Parathyroid adenoma (tissue), 2 donors: ENCODE results near the gene COPS2.
"Not testable (repeated sequence)": the region's sequence is repeated elsewhere in the genome, so short reads cannot be mapped to it uniquely, and the experiment has no call there.

Source experiments
- H2AFZ ChIP-seq: fragments of 300-600 bp; sonication (generic); one replicate; pipeline ENCODE4 v1.7.0; 2017; ENCODE audit warnings: antibody characterized with exemption, mild to moderate bottlenecking
- H3K27ac ChIP-seq: fragments of 300-600 bp; sonication (generic); one replicate; pipeline ENCODE4 v1.7.0; 2017
- H3K27me3 ChIP-seq: fragments of 300-600 bp; sonication (generic); one replicate; pipeline ENCODE4 v1.7.0; 2017; ENCODE audit warnings: low read length; ENCODE audit not compliant: control insufficient read depth, insufficient read depth
- H3K36me3 ChIP-seq: fragments of 300-600 bp; sonication (generic); one replicate; pipeline ENCODE4 v1.7.0; 2017; ENCODE audit warnings: low read length; ENCODE audit not compliant: control insufficient read depth, insufficient read depth
- H3K4me1 ChIP-seq: fragments of 300-600 bp; sonication (generic); one replicate; pipeline ENCODE4 v1.7.0; 2017; ENCODE audit warnings: control low read depth
- H3K4me2 ChIP-seq: fragments of 300-600 bp; sonication (generic); one replicate; pipeline ENCODE4 v1.7.0; 2017; ENCODE audit warnings: low read length
- H3K4me3 ChIP-seq: fragments of 300-600 bp; sonication (generic); one replicate; pipeline ENCODE4 v1.7.0; 2017; ENCODE audit warnings: low read depth, low read length
- H3K79me2 ChIP-seq: fragments of 300-600 bp; sonication (generic); one replicate; pipeline ENCODE4 v1.7.0; 2017; ENCODE audit warnings: control low read depth
- H3K9ac ChIP-seq: fragments of 300-600 bp; sonication (generic); one replicate; pipeline ENCODE4 v1.7.0; 2017; ENCODE audit warnings: mild to moderate bottlenecking
- H3K9me3 ChIP-seq: fragments of 300-600 bp; sonication (generic); one replicate; pipeline ENCODE4 v1.7.0; 2017; ENCODE audit warnings: low read length; ENCODE audit not compliant: control insufficient read depth
- TF ChIP-seq, protein P1 (sequence below): fragments of 300-600 bp; sonication (generic); IDR thresholded peaks from one replicate; pipeline ENCODE4 v1.7.0; 2017; ENCODE audit warnings: antibody characterized with exemption, mild to moderate bottlenecking
- donor health status: primary hyperparathyroidism.

COPS2 gene

DNA sequence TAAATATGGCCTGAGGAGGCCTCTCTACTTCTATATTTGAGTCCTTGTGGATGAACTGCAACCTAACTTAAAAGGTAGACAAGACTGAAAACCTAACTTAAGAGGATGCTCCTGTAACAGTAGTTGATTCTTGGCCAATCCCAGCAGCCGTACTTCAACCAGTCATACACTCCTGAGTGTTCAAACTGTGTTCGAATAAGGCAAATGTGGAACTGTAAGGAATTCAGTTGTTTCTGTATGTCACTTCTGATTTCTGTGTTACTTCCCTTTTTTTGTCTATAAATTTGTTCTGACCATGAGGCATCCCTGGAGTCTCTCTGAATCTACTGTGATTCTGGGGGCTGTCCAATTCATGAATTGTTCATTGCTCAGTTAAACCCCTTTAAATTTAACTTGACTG, 35.2 kb upstream of the COPS2 start:
- TF ChIP-seq, protein P1, sequence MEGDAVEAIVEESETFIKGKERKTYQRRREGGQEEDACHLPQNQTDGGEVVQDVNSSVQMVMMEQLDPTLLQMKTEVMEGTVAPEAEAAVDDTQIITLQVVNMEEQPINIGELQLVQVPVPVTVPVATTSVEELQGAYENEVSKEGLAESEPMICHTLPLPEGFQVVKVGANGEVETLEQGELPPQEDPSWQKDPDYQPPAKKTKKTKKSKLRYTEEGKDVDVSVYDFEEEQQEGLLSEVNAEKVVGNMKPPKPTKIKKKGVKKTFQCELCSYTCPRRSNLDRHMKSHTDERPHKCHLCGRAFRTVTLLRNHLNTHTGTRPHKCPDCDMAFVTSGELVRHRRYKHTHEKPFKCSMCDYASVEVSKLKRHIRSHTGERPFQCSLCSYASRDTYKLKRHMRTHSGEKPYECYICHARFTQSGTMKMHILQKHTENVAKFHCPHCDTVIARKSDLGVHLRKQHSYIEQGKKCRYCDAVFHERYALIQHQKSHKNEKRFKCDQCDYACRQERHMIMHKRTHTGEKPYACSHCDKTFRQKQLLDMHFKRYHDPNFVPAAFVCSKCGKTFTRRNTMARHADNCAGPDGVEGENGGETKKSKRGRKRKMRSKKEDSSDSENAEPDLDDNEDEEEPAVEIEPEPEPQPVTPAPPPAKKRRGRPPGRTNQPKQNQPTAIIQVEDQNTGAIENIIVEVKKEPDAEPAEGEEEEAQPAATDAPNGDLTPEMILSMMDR: no peak
- H3K4me3 ChIP-seq: no peak overlapping the region
- no peak overlapping the region for H3K27ac ChIP-seq
- no peaks in the 10 kb centered on the region for H3K27me3 ChIP-seq
- H3K4me1 ChIP-seq: no peaks in the 10 kb centered on the region
- no peak overlapping the region for H3K4me2 ChIP-seq
- H3K79me2 ChIP-seq: peaks cover 12% of the 10 kb centered on the region
- H2AFZ ChIP-seq: no peak overlapping the region
- no peaks in the 10 kb centered on the region for H3K36me3 ChIP-seq
- no peaks in the 10 kb centered on the region for H3K9me3 ChIP-seq
- H3K9ac ChIP-seq: no peak overlapping the region

DNA sequence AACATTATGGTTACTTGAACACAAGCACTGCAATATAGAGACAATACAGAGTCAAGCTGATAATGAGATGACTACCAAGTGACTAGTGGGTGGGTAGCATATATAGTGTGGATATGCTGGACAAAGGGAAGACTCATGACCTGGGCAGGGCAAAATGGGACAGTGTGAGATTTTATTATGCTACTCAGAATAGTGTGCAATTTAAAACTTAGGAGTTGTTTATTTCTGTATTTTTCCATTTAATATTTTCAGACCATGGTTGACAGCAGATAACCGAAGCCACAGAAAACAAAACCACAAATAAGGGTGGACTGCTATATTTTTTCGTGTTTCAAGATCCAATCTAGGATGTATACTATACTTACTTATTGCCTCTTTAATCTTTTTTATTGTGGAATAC, 34.2 kb upstream of the COPS2 start:
- TF ChIP-seq, protein P1: no peak
- Histone ChIP-seq H3K27me3 (no peaks in the 10 kb centered on the region), H3K4me3 (no peak overlapping the region), H3K9ac (no peak overlapping the region), H3K9me3 (no peaks in the 10 kb centered on the region), H3K4me1 (no peaks in the 10 kb centered on the region), H3K79me2 (peaks cover 14% of the 10 kb centered on the region), H3K27ac (no peak overlapping the region), H2AFZ (no peak overlapping the region), H3K36me3 (no peaks in the 10 kb centered on the region), H3K4me2 (no peak overlapping the region)

DNA sequence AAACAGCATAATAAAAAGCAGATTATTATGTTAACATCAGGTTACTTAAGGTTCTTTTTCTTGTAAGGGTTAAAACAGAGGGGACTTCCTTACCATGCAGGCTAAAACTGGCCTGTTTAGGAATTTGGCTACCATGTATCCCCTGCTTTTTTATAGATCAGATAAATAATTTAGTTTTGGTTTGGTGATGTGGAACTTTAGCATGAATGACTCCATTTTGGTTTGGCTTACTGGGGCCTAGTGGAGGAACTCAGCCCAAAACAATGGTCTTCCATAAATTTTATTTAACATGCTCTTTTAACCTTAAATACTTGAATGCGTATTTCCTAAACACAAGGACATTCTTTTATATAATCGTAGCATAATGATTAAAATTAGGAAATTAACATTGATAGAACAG, 33.5 kb upstream of the COPS2 start:
- no peaks in the 10 kb centered on the region for H3K27me3 ChIP-seq
- H3K79me2 ChIP-seq: peaks cover 14% of the 10 kb centered on the region
- H3K4me3 ChIP-seq: no peak overlapping the region
- no peaks in the 10 kb centered on the region for H3K9me3 ChIP-seq
- no peak overlapping the region for H3K9ac ChIP-seq
- TF ChIP-seq, protein P1: no peak
- H3K27ac ChIP-seq: no peak overlapping the region
- H3K4me1 ChIP-seq: no peaks in the 10 kb centered on the region
- no peak overlapping the region for H3K4me2 ChIP-seq
- H3K36me3 ChIP-seq: no peaks in the 10 kb centered on the region
- H2AFZ ChIP-seq: no peak overlapping the region

DNA sequence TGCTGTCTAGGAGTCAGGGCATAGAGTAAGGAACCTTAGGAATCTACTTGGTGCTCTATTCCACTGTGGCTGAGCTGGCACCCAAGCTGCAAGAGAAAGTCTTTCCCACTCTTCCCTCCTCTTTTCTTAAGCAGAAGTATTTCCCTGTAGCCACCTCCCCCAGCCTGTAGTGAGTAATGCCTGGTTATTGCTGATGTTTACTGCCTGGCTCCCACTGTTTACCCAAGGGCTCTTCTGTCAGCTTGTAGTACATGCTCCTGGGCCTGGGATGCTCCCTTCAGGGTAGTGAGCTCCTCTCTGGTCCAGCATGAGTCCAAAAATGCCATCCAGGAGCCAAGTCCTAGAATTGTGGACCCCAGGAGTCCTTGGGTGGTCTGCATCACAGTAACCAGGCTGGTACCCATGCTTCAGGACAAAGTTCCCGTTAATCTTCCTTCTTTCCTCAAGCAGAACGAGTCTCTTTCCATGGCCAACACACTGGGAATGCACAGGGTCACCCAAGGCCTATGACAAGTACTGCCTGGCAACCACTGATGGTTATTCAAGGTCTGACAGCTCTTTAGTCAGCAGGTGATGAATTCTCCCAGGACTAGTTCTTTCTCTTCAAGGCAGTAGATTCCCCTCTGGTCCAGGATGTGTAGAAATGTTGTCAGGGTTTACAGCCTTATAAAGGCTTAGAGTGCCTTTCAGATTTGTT, 32.3 kb upstream of the COPS2 start:
- Histone ChIP-seq H3K4me3 (no peak overlapping the region), H2AFZ (no peak overlapping the region), H3K79me2 (peaks cover 12% of the 10 kb centered on the region), H3K4me1 (no peaks in the 10 kb centered on the region), H3K36me3 (no peaks in the 10 kb centered on the region), H3K27ac (no peak overlapping the region), H3K9ac (no peak overlapping the region), H3K4me2 (no peak overlapping the region), H3K27me3 (no peaks in the 10 kb centered on the region), H3K9me3 (no peaks in the 10 kb centered on the region)
- TF ChIP-seq, protein P1: no peak

DNA sequence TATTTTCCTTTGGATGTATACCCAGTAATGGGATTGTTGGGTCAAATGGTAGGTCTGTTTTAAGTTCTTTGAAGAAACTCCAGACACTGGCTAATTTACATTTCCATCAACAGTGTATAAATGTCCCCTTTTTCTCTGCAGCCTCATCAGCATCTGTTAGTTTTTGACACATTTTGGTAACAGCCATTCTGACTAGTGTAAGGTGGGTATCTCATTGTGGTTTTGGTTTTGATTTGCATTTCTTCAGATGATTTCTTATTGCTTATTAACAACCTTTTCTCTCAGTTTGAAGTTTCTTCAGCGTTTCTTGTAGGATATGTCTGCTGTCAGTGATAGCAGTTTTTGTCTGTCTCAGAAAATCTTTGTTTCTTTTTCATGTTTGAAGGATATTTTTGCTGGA, 30.1 kb upstream of the COPS2 start:
- no peaks in the 10 kb centered on the region for H3K27me3 ChIP-seq
- TF ChIP-seq, protein P1: no peak
- no peaks in the 10 kb centered on the region for H3K4me1 ChIP-seq
- peaks cover 12% of the 10 kb centered on the region for H3K79me2 ChIP-seq
- H3K9ac ChIP-seq: no peak overlapping the region
- H2AFZ ChIP-seq: no peak overlapping the region
- no peaks in the 10 kb centered on the region for H3K36me3 ChIP-seq
- no peaks in the 10 kb centered on the region for H3K9me3 ChIP-seq
- no peak overlapping the region for H3K4me3 ChIP-seq
- no peak overlapping the region for H3K27ac ChIP-seq
- no peak overlapping the region for H3K4me2 ChIP-seq

DNA sequence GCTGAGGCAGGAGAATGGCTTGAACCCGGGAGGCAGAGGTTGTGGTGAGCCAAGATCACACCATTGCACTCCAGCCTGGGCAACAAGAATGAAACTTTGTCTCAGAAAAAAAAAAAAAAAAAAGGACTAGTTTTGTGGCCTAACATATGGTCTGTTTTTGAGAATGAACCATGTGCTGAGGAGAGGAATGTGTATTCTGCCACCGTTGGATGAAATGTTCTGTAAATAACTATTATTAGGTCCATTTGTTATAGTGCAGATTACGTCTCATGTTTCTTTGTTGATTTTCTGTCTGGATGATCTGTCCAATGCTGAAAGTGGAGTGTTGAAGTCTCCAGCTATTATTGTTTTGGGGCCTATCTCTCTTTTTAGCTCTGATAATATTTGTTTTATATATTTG, 28.3 kb upstream of the COPS2 start:
- H3K27ac ChIP-seq, H3K4me3 ChIP-seq, H3K4me2 ChIP-seq, H3K9me3 ChIP-seq, H3K9ac ChIP-seq, H3K4me1 ChIP-seq, H3K27me3 ChIP-seq, H2AFZ ChIP-seq, H3K36me3 ChIP-seq: not testable (repeated sequence)
- peaks cover 12% of the 10 kb centered on the region for H3K79me2 ChIP-seq
